Astrocyte (in vitro differentiated cells and primary cell): Measurements from ENCODE around the gene SC5D.

Experiments
- EZH2 ChIP-seq: IDR thresholded peaks from 2 replicates; pipeline ENCODE4 v1.6.1; 2012; ENCODE audit warnings: mild to moderate bottlenecking, low read length, inconsistent platforms; ENCODE audit not compliant: insufficient read depth
- TF ChIP-seq, protein P1 (sequence below): IDR thresholded peaks from 2 replicates; pipeline ENCODE4 v1.5.1; 2011; ENCODE audit warnings: low read depth, mild to moderate bottlenecking, inconsistent platforms, low read length, moderate library complexity; ENCODE audit not compliant: insufficient read depth

DNA sequence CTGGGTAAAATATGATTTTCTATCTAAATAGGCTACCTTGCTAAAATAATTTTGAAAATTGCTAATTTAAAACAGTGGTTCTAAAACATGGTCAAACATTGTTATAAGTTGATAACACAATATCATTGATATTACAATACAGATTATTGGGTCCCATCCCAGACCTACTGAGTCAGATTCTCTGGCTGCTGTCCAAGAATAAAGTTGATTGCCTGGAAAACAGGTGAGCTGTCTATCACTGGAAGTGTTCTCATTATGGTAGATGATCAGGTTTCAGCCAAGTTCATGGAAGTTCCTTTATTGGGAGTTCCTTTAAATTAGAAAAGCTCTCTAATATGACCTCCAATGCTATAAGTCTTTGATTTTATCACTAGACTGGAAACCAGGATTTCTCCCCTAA is 52.3 kb downstream of the SC5D start:
- TF ChIP-seq, protein P1, sequence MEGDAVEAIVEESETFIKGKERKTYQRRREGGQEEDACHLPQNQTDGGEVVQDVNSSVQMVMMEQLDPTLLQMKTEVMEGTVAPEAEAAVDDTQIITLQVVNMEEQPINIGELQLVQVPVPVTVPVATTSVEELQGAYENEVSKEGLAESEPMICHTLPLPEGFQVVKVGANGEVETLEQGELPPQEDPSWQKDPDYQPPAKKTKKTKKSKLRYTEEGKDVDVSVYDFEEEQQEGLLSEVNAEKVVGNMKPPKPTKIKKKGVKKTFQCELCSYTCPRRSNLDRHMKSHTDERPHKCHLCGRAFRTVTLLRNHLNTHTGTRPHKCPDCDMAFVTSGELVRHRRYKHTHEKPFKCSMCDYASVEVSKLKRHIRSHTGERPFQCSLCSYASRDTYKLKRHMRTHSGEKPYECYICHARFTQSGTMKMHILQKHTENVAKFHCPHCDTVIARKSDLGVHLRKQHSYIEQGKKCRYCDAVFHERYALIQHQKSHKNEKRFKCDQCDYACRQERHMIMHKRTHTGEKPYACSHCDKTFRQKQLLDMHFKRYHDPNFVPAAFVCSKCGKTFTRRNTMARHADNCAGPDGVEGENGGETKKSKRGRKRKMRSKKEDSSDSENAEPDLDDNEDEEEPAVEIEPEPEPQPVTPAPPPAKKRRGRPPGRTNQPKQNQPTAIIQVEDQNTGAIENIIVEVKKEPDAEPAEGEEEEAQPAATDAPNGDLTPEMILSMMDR, result no peak
- TF ChIP-seq EZH2, result no peak
